Stimulated activated effector memory CD8-positive, alpha-beta T cell treated with anti-CD3 and anti-CD28 coated beads, Interleukin-12 subunit alpha, Interleukin-12 subunit beta, amount 100 ng/mL, for 72 hours (primary cell): ENCODE measurements around the gene EFHC2.
"Not testable (repeated sequence)": the region's sequence is repeated elsewhere in the genome, so short reads cannot be mapped to it uniquely, and the experiment has no call there.

Experiments
- ATAC-seq: fragments of 150-1000 bp; cut with Tn5 transposase; 2 replicates; pipeline ENCODE4 v1.10.0; 2021
- DNase-seq, 2 donors: peaks; one replicate each; pipeline ENCODE4 v3.0.0; 2021 to 2022; ENCODE audit warnings: low spot score in 2 of 2
- H3K27ac Mint-ChIP-seq: one replicate; pipeline ENCODE4 v1.8.0; 2022; ENCODE audit warnings: mild to moderate bottlenecking, mixed read lengths
- H3K36me3 Mint-ChIP-seq: one replicate; pipeline ENCODE4 v1.8.0; 2022; ENCODE audit warnings: mild to moderate bottlenecking, mixed read lengths
- H3K4me1 Mint-ChIP-seq: one replicate; pipeline ENCODE4 v1.8.0; 2022; ENCODE audit warnings: mixed read lengths
- H3K4me3 Mint-ChIP-seq: one replicate; pipeline ENCODE4 v1.8.0; 2022; ENCODE audit warnings: mild to moderate bottlenecking, mixed read lengths
- H3K9me3 Mint-ChIP-seq: one replicate; pipeline ENCODE4 v1.8.0; 2022; ENCODE audit warnings: mixed read lengths

Gene EFHC2

GRCh38 chrX:44261286-44261685, 82.2 kb downstream of the EFHC2 start:
- no peaks in the 10 kb centered on the region for H3K9me3 Mint-ChIP-seq
- H3K27ac Mint-ChIP-seq = no peak overlapping the region
- no peaks in the 10 kb centered on the region for H3K36me3 Mint-ChIP-seq
- DNase-seq = no peak
- H3K4me1 Mint-ChIP-seq = peaks cover 13% of the 10 kb centered on the region
- H3K4me3 Mint-ChIP-seq = no peak overlapping the region
- no peak for ATAC-seq

- H3K9me3 Mint-ChIP-seq = peaks cover 5% of the 10 kb centered on the region
- ATAC-seq = peak; percentile 60
- no peak overlapping the region for H3K4me3 Mint-ChIP-seq
- no peaks in the 10 kb centered on the region for H3K36me3 Mint-ChIP-seq
- no peak overlapping the region for H3K27ac Mint-ChIP-seq
- H3K4me1 Mint-ChIP-seq = peaks cover 13% of the 10 kb centered on the region
- DNase-seq = no peak
Observed at GRCh38 chrX:44260609-44261008, 82.9 kb downstream of the EFHC2 start.

GRCh38 chrX:44255742-44256141, 87.7 kb downstream of the EFHC2 start:
- peaks cover 33% of the 10 kb centered on the region for H3K4me1 Mint-ChIP-seq

GRCh38 chrX:44253575-44253942, 89.9 kb downstream of the EFHC2 start:
- Mint-ChIP-seq H3K4me3 (peak overlapping the region; percentile 46), H3K27ac (peak overlapping the region; percentile 73), H3K9me3 (peaks cover 13% of the 10 kb centered on the region), H3K36me3 (no peaks in the 10 kb centered on the region), H3K4me1 (peaks cover 27% of the 10 kb centered on the region)
- ATAC-seq (no peak), DNase-seq (no peak)

More at GRCh38 chrX:44255742-44256141, 87.7 kb downstream of the EFHC2 start:
- Mint-ChIP-seq H3K27ac (peak overlapping the region; percentile 35), H3K4me3 (peak overlapping the region; percentile 6), H3K9me3 (peaks cover 13% of the 10 kb centered on the region)
- not testable (repeated sequence) for DNase-seq, H3K36me3 Mint-ChIP-seq, ATAC-seq

GRCh38 chrX:44252688-44253574, 90.5 kb downstream of the EFHC2 start:
- ATAC-seq = peak; percentile 65
- not testable (repeated sequence) for H3K36me3 Mint-ChIP-seq
- peak overlapping the region; percentile 46 for H3K4me3 Mint-ChIP-seq
- H3K4me1 Mint-ChIP-seq = peaks cover 27% of the 10 kb centered on the region
- H3K27ac Mint-ChIP-seq = peak overlapping the region; percentile 73
- DNase-seq = peak; percentile 3 to 56
- H3K9me3 Mint-ChIP-seq = peaks cover 13% of the 10 kb centered on the region

- Mint-ChIP-seq H3K27ac (no peak overlapping the region), H3K36me3 (no peaks in the 10 kb centered on the region), H3K4me3 (no peak overlapping the region), H3K9me3 (no peaks in the 10 kb centered on the region), H3K4me1 (peaks cover 9% of the 10 kb centered on the region)
- no peak for DNase-seq
- no peak for ATAC-seq
Observed at GRCh38 chrX:44247468-44247867, 96.0 kb downstream of the EFHC2 start.

GRCh38 chrX:44246826-44247225, 96.6 kb downstream of the EFHC2 start:
- H3K27ac Mint-ChIP-seq = no peak overlapping the region

GRCh38 chrX:44245733-44246132, 97.7 kb downstream of the EFHC2 start:
- no peak overlapping the region for H3K27ac Mint-ChIP-seq
- no peak overlapping the region for H3K4me3 Mint-ChIP-seq
- DNase-seq = no peak
- H3K36me3 Mint-ChIP-seq = no peaks in the 10 kb centered on the region
- peak; percentile 58 for ATAC-seq
- H3K9me3 Mint-ChIP-seq = no peaks in the 10 kb centered on the region
- peaks cover 9% of the 10 kb centered on the region for H3K4me1 Mint-ChIP-seq

More at GRCh38 chrX:44246826-44247225, 96.6 kb downstream of the EFHC2 start:
- peaks cover 9% of the 10 kb centered on the region for H3K4me1 Mint-ChIP-seq
- H3K9me3 Mint-ChIP-seq = no peaks in the 10 kb centered on the region
- DNase-seq (no peak), ATAC-seq (no peak)
- no peaks in the 10 kb centered on the region for H3K36me3 Mint-ChIP-seq
- H3K4me3 Mint-ChIP-seq = no peak overlapping the region

- H3K9me3 Mint-ChIP-seq = no peaks in the 10 kb centered on the region
- no peak for DNase-seq
- peak overlapping the region; percentile 10 for H3K27ac Mint-ChIP-seq
- no peaks in the 10 kb centered on the region for H3K36me3 Mint-ChIP-seq
- ATAC-seq = no peak
- H3K4me1 Mint-ChIP-seq = peaks cover 9% of the 10 kb centered on the region
- no peak overlapping the region for H3K4me3 Mint-ChIP-seq
Observed at GRCh38 chrX:44244008-44244407, 99.5 kb downstream of the EFHC2 start.

- H3K36me3 Mint-ChIP-seq = no peaks in the 10 kb centered on the region
- H3K4me1 Mint-ChIP-seq = peaks cover 9% of the 10 kb centered on the region
- H3K27ac Mint-ChIP-seq = no peak overlapping the region
- no peak overlapping the region for H3K4me3 Mint-ChIP-seq
- H3K9me3 Mint-ChIP-seq = no peaks in the 10 kb centered on the region
- ATAC-seq (no peak), DNase-seq (no peak)
Observed at GRCh38 chrX:44241546-44241945, 101.9 kb downstream of the EFHC2 start.

- DNase-seq (no peak), ATAC-seq (no peak)
- Mint-ChIP-seq H3K36me3 (no peaks in the 10 kb centered on the region), H3K4me3 (no peak overlapping the region), H3K4me1 (peaks cover 9% of the 10 kb centered on the region), H3K27ac (no peak overlapping the region), H3K9me3 (no peaks in the 10 kb centered on the region)
Observed at GRCh38 chrX:44240036-44240435, 103.4 kb downstream of the EFHC2 start.

GRCh38 chrX:44239036-44239435, 104.4 kb downstream of the EFHC2 start:
- H3K9me3 Mint-ChIP-seq = no peaks in the 10 kb centered on the region
- H3K4me1 Mint-ChIP-seq = peaks cover 7% of the 10 kb centered on the region
- ATAC-seq = no peak

GRCh38 chrX:44235534-44235933, 107.9 kb downstream of the EFHC2 start:
- no peak for ATAC-seq
- no peaks in the 10 kb centered on the region for H3K36me3 Mint-ChIP-seq
- H3K4me1 Mint-ChIP-seq = no peaks in the 10 kb centered on the region
- H3K27ac Mint-ChIP-seq = no peak overlapping the region
- DNase-seq = no peak
- H3K9me3 Mint-ChIP-seq = no peaks in the 10 kb centered on the region
- no peak overlapping the region for H3K4me3 Mint-ChIP-seq

More at GRCh38 chrX:44239036-44239435, 104.4 kb downstream of the EFHC2 start:
- Mint-ChIP-seq H3K4me3 (no peak overlapping the region), H3K27ac (no peak overlapping the region), H3K36me3 (no peaks in the 10 kb centered on the region)
- DNase-seq = no peak

GRCh38 chrX:44234541-44234940, 108.9 kb downstream of the EFHC2 start:
- ATAC-seq (no peak), DNase-seq (no peak)
- H3K9me3 Mint-ChIP-seq = no peaks in the 10 kb centered on the region
- H3K27ac Mint-ChIP-seq = no peak overlapping the region
- no peak overlapping the region for H3K4me3 Mint-ChIP-seq
- H3K36me3 Mint-ChIP-seq = no peaks in the 10 kb centered on the region
- H3K4me1 Mint-ChIP-seq = no peaks in the 10 kb centered on the region

- ATAC-seq (no peak), DNase-seq (no peak)
- Mint-ChIP-seq H3K4me3 (no peak overlapping the region), H3K27ac (no peak overlapping the region), H3K4me1 (no peaks in the 10 kb centered on the region), H3K36me3 (no peaks in the 10 kb centered on the region), H3K9me3 (no peaks in the 10 kb centered on the region)
Observed at GRCh38 chrX:44234116-44234515, 109.4 kb downstream of the EFHC2 start.

- H3K36me3 Mint-ChIP-seq = no peaks in the 10 kb centered on the region
- H3K9me3 Mint-ChIP-seq = no peaks in the 10 kb centered on the region
- ATAC-seq = no peak
- H3K4me1 Mint-ChIP-seq = no peaks in the 10 kb centered on the region
- no peak overlapping the region for H3K4me3 Mint-ChIP-seq
- H3K27ac Mint-ChIP-seq = no peak overlapping the region
- no peak for DNase-seq
Observed at GRCh38 chrX:44232081-44232480, 111.4 kb downstream of the EFHC2 start.
